NCI-H187 treated with DMSO at 0.1 percent for 48 hours (cell line): ENCODE results near the gene ZSCAN1.

Experiments
- DNase-seq: peaks from one replicate; lab custom pipeline; 2025; lab: John Stamatoyannopoulos, UW

ZSCAN1 gene

GRCh38 chr19:58040751-58041525 lies 7.1 kb downstream of the ZSCAN1 start:
- no peak for DNase-seq

- no peak for DNase-seq
Observed at GRCh38 chr19:58042495-58043340, 8.9 kb downstream of the ZSCAN1 start.

- DNase-seq, result no peak
Observed at GRCh38 chr19:58044391-58044790, 10.6 kb downstream of the ZSCAN1 start.

GRCh38 chr19:58044886-58045285 lies 11.1 kb downstream of the ZSCAN1 start:
- no peak for DNase-seq

GRCh38 chr19:58045411-58046050 lies 11.7 kb downstream of the ZSCAN1 start:
- DNase-seq, result no peak

GRCh38 chr19:58046856-58047255 lies 13.0 kb downstream of the ZSCAN1 start:
- DNase-seq, result no peak

GRCh38 chr19:58047672-58048071 lies 13.8 kb downstream of the ZSCAN1 start:
- no peak for DNase-seq

- no peak for DNase-seq
Observed at GRCh38 chr19:58052256-58052655, 18.4 kb downstream of the ZSCAN1 start.

GRCh38 chr19:58053480-58054156 lies 19.8 kb downstream of the ZSCAN1 start:
- no peak for DNase-seq

- no peak for DNase-seq
Observed at GRCh38 chr19:58054901-58055874, 21.4 kb downstream of the ZSCAN1 start.

- no peak for DNase-seq
Observed at GRCh38 chr19:58056261-58056660, 22.4 kb downstream of the ZSCAN1 start.

GRCh38 chr19:58056861-58057260 lies 23.0 kb downstream of the ZSCAN1 start:
- no peak for DNase-seq

GRCh38 chr19:58058467-58058866 lies 24.6 kb downstream of the ZSCAN1 start:
- DNase-seq, result no peak

GRCh38 chr19:58059003-58059670 lies 25.3 kb downstream of the ZSCAN1 start, which contains the start of gene ZNF135:
ZNF135 (plus strand) TSS chr19:58059282; CDS start chr19:58060003, 721 bp downstream.
- no peak for DNase-seq

GRCh38 chr19:58059671-58060078 lies 25.9 kb downstream of the ZSCAN1 start:
- no peak for DNase-seq

GRCh38 chr19:58060231-58060630 lies 26.4 kb downstream of the ZSCAN1 start:
- DNase-seq, result no peak

- DNase-seq, result no peak
Observed at GRCh38 chr19:58063712-58064111, 29.9 kb downstream of the ZSCAN1 start.

- no peak for DNase-seq
Observed at GRCh38 chr19:58067240-58067912, 33.6 kb downstream of the ZSCAN1 start.

GRCh38 chr19:58079792-58080191 lies 46.0 kb downstream of the ZSCAN1 start:
- DNase-seq, result no peak

GRCh38 chr19:58083021-58083420 lies 49.2 kb downstream of the ZSCAN1 start:
- no peak for DNase-seq
